GM21529 (cell line): ENCODE data around the gene PRR14.
A peak's percentile ranks its signal among the peaks of the same experiment; 100 is the strongest.

ENCODE experiments used
- ATAC-seq: cut with Tn5 transposase; IDR thresholded peaks from one replicate; pipeline ENCODE4 v1.9.1; 2021; ENCODE audit not compliant: unreplicated experiment

PRR14 gene

GRCh38 chr16:30658731-30659506, 8.2 kb downstream of the PRR14 start:
- ATAC-seq = peak; percentile 32

GRCh38 chr16:30659507-30660423, 9.0 kb downstream of the PRR14 start:
- ATAC-seq = no peak

GRCh38 chr16:30660424-30661261, 9.9 kb downstream of the PRR14 start:
- no peak for ATAC-seq

- no peak for ATAC-seq
These were observed 11.7 kb downstream of the PRR14 start for GRCh38 chr16:30662449-30662848.

GRCh38 chr16:30663038-30663437, 12.3 kb downstream of the PRR14 start:
- ATAC-seq = no peak

GRCh38 chr16:30663820-30664219, 13.1 kb downstream of the PRR14 start:
- no peak for ATAC-seq

- no peak for ATAC-seq
These were observed 13.9 kb downstream of the PRR14 start for GRCh38 chr16:30664616-30665109.

GRCh38 chr16:30665155-30665829, 14.5 kb downstream of the PRR14 start:
- no peak for ATAC-seq

- ATAC-seq = no peak
These were observed 15.1 kb downstream of the PRR14 start for GRCh38 chr16:30665830-30666190.

GRCh38 chr16:30666681-30667080, 15.9 kb downstream of the PRR14 start:
- ATAC-seq = no peak

GRCh38 chr16:30667361-30667905, 16.7 kb downstream of the PRR14 start:
- no peak for ATAC-seq

- ATAC-seq = no peak
These were observed 17.6 kb downstream of the PRR14 start for GRCh38 chr16:30668393-30668792.

- no peak for ATAC-seq
These were observed 18.5 kb downstream of the PRR14 start for GRCh38 chr16:30669026-30669902.

- ATAC-seq = no peak
These were observed 19.4 kb downstream of the PRR14 start for GRCh38 chr16:30669903-30670824.

- ATAC-seq = no peak
These were observed 24.4 kb downstream of the PRR14 start for GRCh38 chr16:30675143-30675542.

- ATAC-seq = no peak
These were observed 27.3 kb downstream of the PRR14 start for GRCh38 chr16:30677931-30678585.

GRCh38 chr16:30678586-30678970, 27.8 kb downstream of the PRR14 start:
- no peak for ATAC-seq

- ATAC-seq = no peak
These were observed 29.6 kb downstream of the PRR14 start for GRCh38 chr16:30680326-30680725.
